Lower leg skin (tissue), 4 donors: ENCODE results near the gene CT45A8. TPM values are rescaled to one million over a fixed set of nuclear protein-coding genes. Genes with fewer than 3 reads are reported as not detected.
A peak's percentile ranks its signal among the peaks of the same experiment; 100 is the strongest.
"Not testable (repeated sequence)": the region's sequence is repeated elsewhere in the genome, so short reads cannot be mapped to it uniquely, and the experiment has no call there.

ENCODE experiments used
- DNase-seq, 2 donors: peaks; one replicate each; pipeline ENCODE4 v3.0.0-alpha.2; 2019; ENCODE audit warnings: low spot score in 2 of 2
- H3K4me3 ChIP-seq: fragments of 200-600 bp; sonication (generic); 2 replicates; pipeline ENCODE4 v1.5.1; 2017; ENCODE audit warnings: mild to moderate bottlenecking, low read depth; ENCODE audit not compliant: poor library complexity, severe bottlenecking
- CTCF ChIP-seq, 3 donors: fragments of 450-650 bp; IDR thresholded peaks; one replicate each; pipeline ENCODE4 v1.5.1; 2016; ENCODE audit warnings: antibody characterized with exemption in 3 of 3, mild to moderate bottlenecking in 3 of 3, moderate library complexity in 2 of 3
- POLR2A ChIP-seq, 2 donors: fragments of 450-650 bp; IDR thresholded peaks; one replicate each; pipeline ENCODE4 v1.6.1; 2016 to 2017; ENCODE audit warnings: antibody characterized with exemption in 2 of 2, mild to moderate bottlenecking in 1 of 2, moderate library complexity in 1 of 2
- WGBS, 2 donors: methylation state at CpG; one replicate each; pipeline ENCODE4 v1.1.5; 2018; 5-methylcytosine and 5-hydroxymethylcytosine counted together
- intact Hi-C: fragments of 100-400 bp; cut with DNase I; formaldehyde crosslinking; loops from one replicate; pipeline ENCODE4 v1.15.0; 2023; ENCODE audit warnings: low total_unique reads
- total RNA-seq, 4 donors: library from RNA; depleted of rRNA; stranded (reverse); fragments of >200 nt; gene quantifications; one replicate each; pipeline ENCODE4 v1.1.0, GENCODE V29; 2016

The CT45A8 gene
- not detected for total RNA-seq

- H3K4me3 ChIP-seq, intact Hi-C loops, DNase-seq: not testable (repeated sequence)
- WGBS, 2 donors: no CpG with 5 or more reads among the region's 17 CpGs
These were observed at the start of gene CT45A8 for GRCh38 chrX:135854438-135854837. Gene CT45A8, minus strand, starts transcription at chrX:135854538. Its CDS starts 3,755 bp downstream, at chrX:135850783.

GRCh38 chrX:135893294-135893817 is 39.0 kb upstream of the CT45A8 start, which contains the start of the genes CT45A10 and SAGE1:
Gene CT45A10, minus strand, starts transcription at chrX:135893444. Its CDS starts 8,100 bp downstream, at chrX:135885344.
Gene SAGE1, plus strand, starts transcription at chrX:135893716. Its CDS starts 2,527 bp downstream, at chrX:135896243.
- no peak within 1 kb of the TSS for H3K4me3 ChIP-seq
- no peak for TF ChIP-seq CTCF (IDR thresholded peaks at IDR 0.05)
- no peak for TF ChIP-seq POLR2A (IDR thresholded peaks at IDR 0.05)
- 84 to 88% methylated on average over 22 of the region's 22 CpGs for WGBS, 2 donors
- DNase-seq: no peak
- intact Hi-C loops: no loop called here

GRCh38 chrX:135892781-135893180 is 38.4 kb upstream of the CT45A8 start:
- TF ChIP-seq CTCF (IDR thresholded peaks at IDR 0.05) (no peak), POLR2A (IDR thresholded peaks at IDR 0.05) (no peak)
- H3K4me3 ChIP-seq: no peak overlapping the region
- no peak for DNase-seq
- intact Hi-C loops: no loop called here
- WGBS, 2 donors: 94 to 95% methylated on average over 6 to 10 of the region's 11 CpGs

GRCh38 chrX:135890087-135890585 is 35.8 kb upstream of the CT45A8 start:
- WGBS, 2 donors: 88 to 89% methylated on average over 13 to 14 of the region's 14 CpGs
- TF ChIP-seq POLR2A (IDR thresholded peaks at IDR 0.05) (no peak), CTCF (IDR thresholded peaks at IDR 0.05) (no peak)
- intact Hi-C loops: no loop called here
- H3K4me3 ChIP-seq: no peak overlapping the region
- no peak for DNase-seq

GRCh38 chrX:135888976-135889375 is 34.6 kb upstream of the CT45A8 start:
- H3K4me3 ChIP-seq, intact Hi-C loops, DNase-seq: not testable (repeated sequence)
- 88 to 90% methylated on average over 2 to 5 of the region's 15 CpGs for WGBS, 2 donors

GRCh38 chrX:135888230-135888629 is 33.9 kb upstream of the CT45A8 start:
- DNase-seq: peak in 1 of 2 donors; percentile 87
- intact Hi-C loops, H3K4me3 ChIP-seq: not testable (repeated sequence)
- WGBS, 2 donors: 88 to 89% methylated on average over 9 to 11 of the region's 18 CpGs

- DNase-seq, H3K4me3 ChIP-seq, intact Hi-C loops: not testable (repeated sequence)
- WGBS, 2 donors: 51 to 56% methylated on average over 4 to 5 of the region's 5 CpGs
These were observed 28.4 kb upstream of the CT45A8 start for GRCh38 chrX:135882741-135883140.

- intact Hi-C loops, H3K4me3 ChIP-seq, DNase-seq: not testable (repeated sequence)
- WGBS, 2 donors: no CpG with 5 or more reads among the region's 17 CpGs
These were observed 17.4 kb upstream of the CT45A8 start, which contains the start of gene CT45A9 for GRCh38 chrX:135871712-135872111. Gene CT45A9, minus strand, starts transcription at chrX:135871812. Its CDS starts 3,751 bp downstream, at chrX:135868061.

GRCh38 chrX:135837180-135837579 is 17.2 kb downstream of the CT45A8 start, which contains the start of gene CT45A7:
Gene CT45A7, minus strand, starts transcription at chrX:135837280. Its CDS starts 3,747 bp downstream, at chrX:135833533.
- H3K4me3 ChIP-seq, intact Hi-C loops, DNase-seq: not testable (repeated sequence)
- no CpG with 5 or more reads among the region's 17 CpGs for WGBS, 2 donors

GRCh38 chrX:135819912-135820311 is 34.4 kb downstream of the CT45A8 start, which contains the start of gene CT45A2:
Gene CT45A2, minus strand, starts transcription at chrX:135820012. Its CDS starts 3,747 bp downstream, at chrX:135816265.
- intact Hi-C loops, H3K4me3 ChIP-seq, DNase-seq: not testable (repeated sequence)
- WGBS, 2 donors: no CpG with 5 or more reads among the region's 17 CpGs

GRCh38 chrX:135802687-135803086 is 51.7 kb downstream of the CT45A8 start, which contains the start of gene CT45A6:
Gene CT45A6, minus strand, starts transcription at chrX:135802787. Its CDS starts 3,794 bp downstream, at chrX:135798993.
- H3K4me3 ChIP-seq, intact Hi-C loops, DNase-seq: not testable (repeated sequence)
- no CpG with 5 or more reads among the region's 16 CpGs for WGBS, 2 donors
